Measurements from ENCODE around the gene EPG5. TPM values are rescaled to one million over a fixed set of nuclear protein-coding genes. Genes with fewer than 3 reads are reported as not detected.

The EPG5 gene
- total and polyA plus RNA-seq, 10 of the 15 experiments (the other 5 are each of a cell fraction or from before 2014, with no cell fraction given) = 1.9 to 27.7 (median 9.0) TPM

- BruUV-seq (replicated peaks) = no TSS peak
- 58% methylated on average over 8 of the region's 8 CpGs for WGBS (ENCODE audit: insufficient coverage, insufficient replicate concordance, low lambda C conversion rate, missing lambda C conversion rate)
- H3K9ac ChIP-seq (ENCODE audit: control insufficient read depth, insufficient read depth, low read length) = no peak overlapping the region
- H4K20me1 ChIP-seq (ENCODE audit: control insufficient read depth, insufficient read depth) = no peaks in the 10 kb centered on the region
- ChIA-PET CTCF (interaction anchor here (0.8 kb wide), 1 partner anchor 65 kb away, joined by 4 read pairs; no protein-coding TSS in a partner anchor), POLR2A (no interaction called here), RAD21 (ENCODE audit: unreplicated experiment) (interaction anchor here (1.0 kb wide), 1 partner anchor 130 kb away, joined by 5 read pairs; no protein-coding TSS in a partner anchor), SMC1A (ENCODE audit: uncharacterized antibody, unreplicated experiment) (interaction anchor here (0.9 to 1.1 kb wide), 2 partner anchors 11 to 33 kb away, joined by 3 to 4 read pairs; no protein-coding TSS in a partner anchor)
- intact Hi-C loops (cut with micrococcal nuclease; ENCODE audit: unreplicated experiment) (no loop called here), in situ Hi-C loops (cut with MboI) (no loop called here)
- no peak overlapping the region for H3K4me3 ChIP-seq
- H2AFZ ChIP-seq (ENCODE audit: control insufficient read depth, low read depth, low read length) = no peak overlapping the region
- no peaks in the 10 kb centered on the region for H3K79me2 ChIP-seq (ENCODE audit: control insufficient read depth, insufficient read depth, low read length)
- ATAC-seq (no peak), DNase-seq (ENCODE audit: low read depth, low spot score) (no peak), FAIRE-seq (no peak)
- H3K27me3 ChIP-seq (replicated peaks in 1 of 2; ENCODE audit: control insufficient read depth in 2 of 2, insufficient read depth in 2 of 2, low read length in 1 of 2) = no peaks in the 10 kb centered on the region
- no peak overlapping the region for H3K4me2 ChIP-seq (ENCODE audit: control insufficient read depth, insufficient read depth)
- no peak overlapping the region for H3K27ac ChIP-seq (ENCODE audit: control insufficient read depth, insufficient read depth)
- H3K4me1 ChIP-seq (ENCODE audit: control insufficient read depth, insufficient read depth, low read length) = peaks cover 7% of the 10 kb centered on the region; the same call in 1 of the 2 replicates
- no peaks in the 10 kb centered on the region for H3K9me3 ChIP-seq (replicated peaks; ENCODE audit: control insufficient read depth, insufficient read depth, low read length)
- H3K36me3 ChIP-seq (ENCODE audit: control insufficient read depth in 2 of 2, insufficient read depth in 2 of 2, low read length in 1 of 2) = no peaks in the 10 kb centered on the region
- TF ChIP-seq NFXL1 (IDR thresholded peaks at IDR 0.05; ENCODE audit: borderline replicate concordance) (no peak), PBX3 (IDR thresholded peaks at IDR 0.05; ENCODE audit: insufficient replicate concordance, low read depth, low read length) (no peak), ATF2 (IDR thresholded peaks at IDR 0.05; ENCODE audit: low read length) (no peak), SP1 (IDR thresholded peaks at IDR 0.05; ENCODE audit: low read depth, low read length) (no peak), ZBTB11 (CRISPR knock-in tag; IDR thresholded peaks at IDR 0.05) (no peak), POLR2A (IDR thresholded peaks at IDR 0.05; ENCODE audit: low read depth, low read length) (no peak), TAF1 (IDR thresholded peaks at IDR 0.05; ENCODE audit: borderline replicate concordance, low read depth, low read length) (no peak), PRDM15 (CRISPR knock-in tag; IDR thresholded peaks at IDR 0.05) (no peak), EGR1 (IDR thresholded peaks at IDR 0.05; ENCODE audit: borderline replicate concordance in 1 of 2, low read depth in 2 of 2, low read length in 2 of 2) (no peak)
Observed at GRCh38 chr18:46008531-46008930, 41.4 kb upstream of the EPG5 start.
